Measurements from ENCODE around the gene TRPC6.

GRCh38 chr11:101470881-101471520, 112.8 kb downstream of the TRPC6 start:
- no peak for TF ChIP-seq CTCF (conservative IDR thresholded peaks at IDR 0.05)
- TF ChIP-seq EZH2 (IDR thresholded peaks at IDR 0.05; ENCODE audit: low read depth), result no peak

Data from PC-9 (cell line).